Ascending aorta (tissue), 2 donors: Measurements from ENCODE around the gene JDP2. TPM values are rescaled to one million over a fixed set of nuclear protein-coding genes. Genes with fewer than 3 reads are reported as not detected.

Source experiments
- DNase-seq, 2 donors: peaks; one replicate each; pipeline ENCODE4 v3.0.0-alpha.2; 2019; ENCODE audit warnings: low spot score in 2 of 2
- H3K27ac ChIP-seq, 2 donors: fragments of 200-600 bp; sonication (generic); one replicate each; pipeline ENCODE4 v1.5.1; 2016 to 2017; ENCODE audit warnings: mild to moderate bottlenecking in 1 of 2
- H3K27me3 ChIP-seq: fragments of 200-600 bp; sonication (generic); one replicate; pipeline ENCODE4 v1.5.1; 2017
- H3K36me3 ChIP-seq, 2 donors: fragments of 200-600 bp; sonication (generic); one replicate each; pipeline ENCODE4 v1.5.1; 2016
- H3K4me1 ChIP-seq, 2 donors: fragments of 200-600 bp; sonication (generic); one replicate each; pipeline ENCODE4 v1.5.1; 2016 to 2017; ENCODE audit warnings: mild to moderate bottlenecking in 1 of 2
- H3K4me3 ChIP-seq, 2 donors: fragments of 200-600 bp; sonication (generic); one replicate each; pipeline ENCODE4 v1.5.1; 2016 to 2017; ENCODE audit warnings: mild to moderate bottlenecking in 1 of 2
- H3K9me3 ChIP-seq, 2 donors: fragments of 200-600 bp; sonication (generic); one replicate each; pipeline ENCODE4 v1.5.1; 2016
- CTCF ChIP-seq, 3 experiments: fragments of 200-600 bp in 2 of 3; fragments of 450-650 bp in 1 of 3; sonication (generic) in 2 of 3; IDR thresholded peaks; one replicate each; pipeline ENCODE4 v1.5.1; 2016 to 2019; ENCODE audit warnings: antibody characterized with exemption in 3 of 3, mild to moderate bottlenecking in 1 of 3, moderate library complexity in 1 of 3
- intact Hi-C: fragments of 100-400 bp; cut with DNase I; formaldehyde crosslinking; loops from one replicate; pipeline ENCODE4 v1.15.1; 2023
- total RNA-seq: library from RNA; depleted of rRNA; stranded (reverse); fragments of >200 nt; gene quantifications from one replicate; pipeline ENCODE4 v1.1.0, GENCODE V29; 2016

The JDP2 gene
- total RNA-seq, 1 donor from 2014 or later = 213 TPM

DNA sequence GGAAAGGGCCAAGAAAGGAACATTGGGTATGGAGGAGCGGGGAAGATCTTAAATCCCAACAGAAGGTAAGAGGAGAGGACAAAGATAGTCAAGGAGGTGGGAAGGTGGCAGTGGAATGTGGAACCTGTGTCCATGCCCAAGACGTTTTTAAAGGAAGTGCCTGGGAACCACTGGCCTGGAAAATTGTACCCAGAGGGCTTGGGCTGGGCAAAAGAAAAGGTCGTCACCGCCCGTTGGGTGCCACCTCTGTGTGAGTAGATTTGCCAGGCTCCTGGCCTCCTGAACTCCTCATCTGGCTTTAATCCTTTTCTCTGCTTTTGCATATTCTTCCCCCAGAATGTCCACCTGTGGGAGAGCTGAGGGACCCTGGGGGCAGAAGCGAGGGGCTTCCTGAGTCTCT lies 32.6 kb downstream of the JDP2 start:
- H3K27ac ChIP-seq = peak overlapping the region in 1 of 2 donors; percentile 36
- no peaks in the 10 kb centered on the region for H3K9me3 ChIP-seq
- no peak overlapping the region for H3K4me3 ChIP-seq
- H3K36me3 ChIP-seq = peaks cover 5 to 16% of the 10 kb centered on the region in 2 donors
- intact Hi-C loops = no loop called here
- no peak for DNase-seq
- peaks cover 0 to 26% of the 10 kb centered on the region in 2 donors for H3K4me1 ChIP-seq
- H3K27me3 ChIP-seq = no peaks in the 10 kb centered on the region
- TF ChIP-seq CTCF (IDR thresholded peaks at IDR 0.05) = no peak

DNA sequence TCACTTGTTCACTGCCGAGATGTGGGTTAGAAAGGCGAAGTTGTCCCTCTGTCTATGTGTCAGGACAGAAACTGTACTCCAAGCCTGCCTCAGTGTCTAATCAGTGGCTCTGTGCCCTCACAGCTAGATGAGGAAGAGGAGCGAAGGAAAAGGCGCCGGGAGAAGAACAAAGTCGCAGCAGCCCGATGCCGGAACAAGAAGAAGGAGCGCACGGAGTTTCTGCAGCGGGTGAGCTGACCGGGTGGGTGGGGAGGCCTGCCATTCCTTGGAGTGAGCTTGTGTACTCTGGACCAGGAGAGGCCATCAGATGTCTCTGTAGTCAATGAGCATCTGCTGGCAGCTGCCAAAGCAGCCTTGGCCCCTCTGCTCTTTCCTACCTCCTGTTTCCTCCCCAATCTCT lies 33.5 kb downstream of the JDP2 start:
- Histone ChIP-seq H3K36me3 (peaks cover 5 to 16% of the 10 kb centered on the region in 2 donors), H3K4me1 (peaks cover 0 to 18% of the 10 kb centered on the region in 2 donors)
- no peak for DNase-seq

GRCh38 chr14:75461755-75462349 lies 34.0 kb downstream of the JDP2 start:
- no peaks in the 10 kb centered on the region for H3K9me3 ChIP-seq
- H3K27ac ChIP-seq = no peak overlapping the region

More for the DNA sequence above, 33.5 kb downstream of the JDP2 start:
- TF ChIP-seq CTCF (IDR thresholded peaks at IDR 0.05) = no peak
- H3K27me3 ChIP-seq = no peaks in the 10 kb centered on the region
- no peak overlapping the region for H3K27ac ChIP-seq
- H3K4me3 ChIP-seq = no peak overlapping the region
- intact Hi-C loops = no loop called here
- H3K9me3 ChIP-seq = no peaks in the 10 kb centered on the region

DNA sequence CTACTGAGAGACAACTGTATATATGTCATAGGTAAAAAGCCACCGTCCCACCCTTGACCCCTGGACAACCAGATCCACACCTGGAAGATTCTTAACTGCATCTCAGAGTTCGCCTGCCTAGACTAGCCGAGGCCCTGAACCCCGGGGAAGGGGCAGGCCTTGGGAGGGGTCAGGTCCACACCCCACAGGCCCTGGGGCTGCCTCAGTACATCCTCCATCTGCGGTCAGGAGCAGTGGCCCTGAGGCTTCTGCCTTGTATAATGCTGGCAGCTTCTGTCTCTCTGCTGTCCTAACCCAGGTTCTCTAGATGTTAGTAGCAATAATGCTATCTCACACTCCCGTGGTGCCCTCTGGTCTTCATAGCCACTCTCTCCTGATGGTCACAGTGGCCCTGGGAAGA lies 36.8 kb downstream of the JDP2 start:
- H3K27ac ChIP-seq = peak overlapping the region in 1 of 2 donors; percentile 24
- H3K4me3 ChIP-seq = no peak overlapping the region
- no peaks in the 10 kb centered on the region for H3K9me3 ChIP-seq
- no peaks in the 10 kb centered on the region for H3K27me3 ChIP-seq
- no peak for DNase-seq
- intact Hi-C loops = no loop called here
- TF ChIP-seq CTCF (IDR thresholded peaks at IDR 0.05) = no peak
- H3K36me3 ChIP-seq = peaks cover 5 to 16% of the 10 kb centered on the region in 2 donors
- peaks cover 0 to 14% of the 10 kb centered on the region in 2 donors for H3K4me1 ChIP-seq

More at GRCh38 chr14:75461755-75462349, 34.0 kb downstream of the JDP2 start:
- TF ChIP-seq CTCF (IDR thresholded peaks at IDR 0.05) = no peak
- H3K4me3 ChIP-seq = no peak overlapping the region
- H3K27me3 ChIP-seq = no peaks in the 10 kb centered on the region
- peaks cover 0 to 15% of the 10 kb centered on the region in 2 donors for H3K4me1 ChIP-seq
- intact Hi-C loops = no loop called here
- no peak for DNase-seq
- H3K36me3 ChIP-seq = peaks cover 5 to 16% of the 10 kb centered on the region in 2 donors

- DNase-seq = no peak
- Histone ChIP-seq H3K9me3 (no peaks in the 10 kb centered on the region), H3K27me3 (no peaks in the 10 kb centered on the region), H3K27ac (peak overlapping the region; percentile 46 to 49), H3K36me3 (peaks cover 13 to 29% of the 10 kb centered on the region in 2 donors), H3K4me1 (peaks cover 5 to 26% of the 10 kb centered on the region in 2 donors), H3K4me3 (no peak overlapping the region)
- intact Hi-C loops = loop anchor here (2.0 kb wide), 2 partner anchors 15 to 39 kb away; partner anchors contain the start of gene JDP2
- TF ChIP-seq CTCF (IDR thresholded peaks at IDR 0.05) = no peak
These were observed 39.9 kb downstream of the JDP2 start for GRCh38 chr14:75467763-75468162.
